Measurements from ENCODE around the gene MYH11.
"Not testable (repeated sequence)": the region's sequence is repeated elsewhere in the genome, so short reads cannot be mapped to it uniquely, and the experiment has no call there.

MYH11 gene

DNA sequence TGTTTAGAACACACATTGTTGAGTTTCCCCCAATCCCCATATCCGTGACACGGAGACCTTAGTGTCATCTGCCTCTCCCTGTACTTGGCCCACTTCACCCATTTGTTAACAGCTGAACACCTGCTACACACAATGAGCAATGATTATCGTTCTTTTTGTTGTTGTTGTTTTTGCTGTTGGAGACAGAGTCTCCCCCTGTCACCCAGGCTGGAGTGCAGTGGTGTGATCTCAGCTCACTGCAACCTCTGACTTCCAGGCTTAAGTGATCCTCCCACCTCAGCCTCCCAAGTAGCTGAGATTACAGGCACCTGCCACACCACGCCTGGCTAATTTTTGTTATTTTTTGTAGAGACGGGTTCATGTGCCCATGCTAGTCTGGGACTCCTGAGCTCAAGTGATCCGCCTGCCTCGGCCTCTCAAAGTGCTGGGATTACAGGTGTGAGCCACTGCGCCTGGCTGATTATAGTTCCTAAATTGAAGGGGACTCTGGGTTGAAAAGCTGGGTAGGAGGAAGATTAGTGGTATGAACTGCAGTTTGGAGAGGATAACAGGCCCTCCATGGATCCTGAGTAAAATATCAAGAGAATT, 185.2 kb downstream of the MYH11 start:
- DNase-seq (ENCODE audit: low read depth): no peak

DNA sequence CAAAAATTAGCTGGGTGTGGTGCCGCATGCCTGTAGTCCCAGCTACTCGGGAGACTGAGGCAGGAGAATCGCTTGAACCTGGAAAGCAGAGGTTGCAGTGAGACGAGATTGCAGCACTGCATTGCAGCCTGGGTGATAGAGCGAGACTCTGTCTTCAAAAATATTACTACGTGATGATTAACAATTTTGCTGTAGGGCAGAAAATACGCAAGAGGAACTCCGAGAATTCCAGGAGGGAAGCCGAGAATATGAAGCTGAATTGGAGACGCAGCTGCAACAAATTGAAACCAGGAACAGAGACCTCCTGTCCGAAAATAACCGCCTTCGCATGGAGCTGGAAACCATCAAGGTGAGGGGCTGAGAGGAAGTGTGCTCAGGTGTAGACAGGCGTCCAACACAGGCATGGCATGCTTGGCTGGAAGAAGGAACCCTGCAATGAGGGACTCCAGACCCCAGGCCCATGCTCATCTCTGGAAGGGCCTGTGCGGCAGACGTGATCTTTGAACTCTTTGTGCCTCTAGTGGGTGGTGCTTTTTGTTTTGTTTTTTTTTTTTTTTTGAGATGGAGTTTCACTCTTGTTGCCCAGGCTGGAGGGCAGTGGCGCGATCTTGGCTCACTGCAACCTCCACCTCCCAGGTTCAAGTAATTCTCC, 189.6 kb downstream of the MYH11 start:
- DNase-seq (ENCODE audit: low read depth): no peak

DNA sequence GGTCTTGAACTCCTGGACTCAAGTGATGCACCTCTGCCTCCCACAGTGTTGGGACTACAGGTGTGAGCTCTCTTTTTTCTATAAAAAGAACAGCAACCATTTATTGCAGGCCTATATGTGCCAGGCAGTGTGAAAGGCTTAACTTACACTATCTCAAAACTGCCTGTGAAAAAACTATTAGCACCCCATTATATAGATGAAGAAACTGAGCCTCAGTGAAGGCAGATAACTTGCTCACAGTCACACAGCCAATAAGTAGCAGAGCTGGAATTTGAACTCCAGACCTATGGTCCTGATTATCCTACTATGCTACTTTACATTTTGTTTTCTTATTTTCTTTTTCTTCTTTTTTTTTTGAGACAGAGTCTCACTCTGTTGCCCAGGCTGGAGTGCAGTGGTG, 191.7 kb downstream of the MYH11 start:
- DNase-seq (ENCODE audit: low read depth): no peak

DNA sequence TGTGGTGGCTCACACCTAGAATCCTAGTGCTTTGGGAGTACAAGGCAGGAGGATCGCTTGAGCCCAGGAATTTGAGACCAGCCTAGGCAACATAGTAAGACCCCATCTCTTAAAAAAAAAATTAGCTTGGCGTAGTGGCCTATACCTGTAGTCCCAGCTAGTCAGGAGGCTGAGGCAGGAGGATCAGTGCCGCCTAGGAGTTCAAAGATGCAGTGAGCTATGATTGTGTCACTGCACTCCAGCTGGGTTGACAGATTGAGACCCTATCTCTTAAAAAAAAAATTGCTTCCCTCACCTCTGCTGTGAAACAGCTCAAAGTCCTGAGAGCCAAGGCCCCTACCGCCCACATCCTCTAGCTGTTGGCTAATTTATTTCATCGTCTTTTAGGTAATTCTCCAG, 196.6 kb downstream of the MYH11 start:
- no peak for DNase-seq (ENCODE audit: low read depth)

DNA sequence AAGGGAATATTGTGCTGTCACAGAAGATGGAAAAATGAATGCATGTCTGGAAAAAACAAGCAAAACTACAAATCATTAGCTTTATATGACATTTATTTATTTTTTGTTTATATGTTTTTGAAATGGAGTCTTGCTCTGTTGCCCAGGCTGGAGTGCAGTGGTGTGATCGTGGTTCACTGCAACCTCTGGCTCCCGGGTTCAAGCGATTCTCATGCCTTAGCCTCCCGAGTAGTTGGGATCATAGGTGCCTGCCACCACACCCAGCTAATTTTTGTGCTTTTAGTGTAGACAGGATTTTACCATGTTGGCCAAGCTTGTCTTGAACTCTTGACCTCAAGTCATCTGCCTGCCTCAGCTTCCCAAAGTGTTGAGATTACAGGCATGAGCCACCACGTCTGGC, 198.3 kb downstream of the MYH11 start:
- DNase-seq (ENCODE audit: low read depth): no peak

DNA sequence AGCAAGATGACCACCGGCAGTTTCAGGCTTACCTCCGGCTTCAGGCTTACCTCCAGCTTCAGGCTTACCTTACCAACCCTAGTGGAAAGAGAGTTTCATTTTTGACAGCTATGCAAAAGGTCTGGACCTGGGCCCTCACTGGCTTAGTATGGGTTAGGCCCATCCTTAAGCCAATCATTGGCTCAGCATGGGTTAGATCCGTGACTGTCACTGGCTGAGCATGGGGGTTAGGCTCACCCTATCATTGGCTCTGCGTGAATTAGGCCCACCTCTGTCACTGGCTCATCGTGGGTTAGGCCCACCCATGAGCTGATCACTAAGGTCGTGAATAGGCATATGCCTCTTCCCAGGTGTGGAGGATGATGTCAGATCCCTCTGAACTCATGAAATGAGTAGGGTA, 198.7 kb downstream of the MYH11 start:
- DNase-seq (ENCODE audit: low read depth): no peak

DNA sequence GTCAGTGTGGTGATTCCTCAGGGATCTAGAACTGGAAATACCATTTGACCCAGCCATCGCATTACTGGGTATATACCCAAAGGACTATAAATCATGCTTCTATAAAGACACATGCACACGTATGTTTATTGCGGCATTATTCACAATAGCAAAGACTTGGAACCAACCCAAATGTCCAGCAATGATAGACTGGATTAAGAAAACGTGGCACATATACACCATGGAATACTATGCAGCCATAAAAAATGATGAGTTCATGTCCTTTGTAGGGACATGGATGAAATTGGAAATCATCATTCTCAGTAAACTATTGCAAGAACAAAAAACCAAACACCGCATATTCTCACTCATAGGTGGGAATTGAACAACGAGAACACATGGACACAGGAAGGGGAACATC, 201.3 kb downstream of the MYH11 start:
- DNase-seq (ENCODE audit: low read depth): not testable (repeated sequence)

DNA sequence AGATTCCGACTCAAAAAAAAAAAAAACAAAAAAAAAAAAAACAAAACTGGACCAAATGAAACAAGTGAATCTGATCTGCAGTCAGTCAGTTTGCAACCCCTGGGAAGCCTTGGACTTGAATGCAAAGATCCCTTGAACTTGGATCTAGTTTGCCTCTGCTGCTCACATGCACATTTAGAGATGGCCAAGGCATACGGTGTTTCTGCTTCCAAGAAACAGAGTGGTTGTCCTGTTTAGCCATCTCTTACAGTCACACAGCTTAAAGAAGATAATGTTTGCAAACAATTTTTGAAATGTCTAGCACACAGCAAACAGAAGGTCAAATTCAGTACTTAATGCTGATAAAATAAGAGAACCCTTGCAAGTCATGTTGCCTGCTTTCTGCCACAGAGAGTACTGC, 202.2 kb downstream of the MYH11 start:
- no peak for DNase-seq (ENCODE audit: low read depth)

DNA sequence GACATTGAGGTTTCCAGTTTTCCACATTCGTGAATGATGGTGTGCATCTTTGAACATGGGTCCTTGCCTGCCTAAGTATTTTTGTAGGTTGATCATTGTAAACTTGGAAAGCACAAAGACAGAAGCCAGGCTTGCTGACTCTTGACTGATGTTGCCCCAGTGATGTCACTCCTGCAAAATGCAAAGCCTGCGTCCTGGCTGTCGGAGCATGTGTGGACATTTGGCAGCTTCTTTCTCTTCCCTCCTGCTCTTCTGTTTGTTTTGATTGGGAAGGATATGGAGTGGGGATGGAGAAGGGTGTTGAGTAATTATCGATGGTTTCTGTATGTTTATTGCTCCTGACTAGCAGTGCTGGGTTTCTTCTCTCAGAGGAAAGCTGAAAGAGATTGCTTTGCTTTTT, 203.6 kb downstream of the MYH11 start:
- no peak for DNase-seq (ENCODE audit: low read depth)
